Activated CD8-positive, alpha-beta T cell treated with anti-CD3 and anti-CD28 coated beads for 36 hours (primary cell): ENCODE data around the gene TMEM273. TPM values are rescaled to one million over a fixed set of nuclear protein-coding genes. Genes with fewer than 3 reads are reported as not detected.

Experiments
- ATAC-seq: fragments of 200-7000 bp; cut with Tn5 transposase; one replicate; pipeline ENCODE4 v1.10.0; 2021; ENCODE audit warnings: mild to moderate bottlenecking, moderate library complexity
- CTCF ChIA-PET: fragments of 350-600 bp; sonication (Branson Sonifier 250); formaldehyde crosslinking; loops from one replicate; lab custom pipeline; 2021; ENCODE audit warnings: antibody characterized with exemption; lab: Charles Lee
- POLR2A ChIA-PET: fragments of 350-600 bp; sonication (Branson Sonifier 250); formaldehyde crosslinking; loops from one replicate; lab custom pipeline; 2021; ENCODE audit warnings: antibody characterized with exemption; lab: Charles Lee
- DNase-seq: peaks from one replicate; pipeline ENCODE4 v3.0.0-alpha.2; 2020
- H3K27ac Mint-ChIP-seq: one replicate; pipeline ENCODE4 v1.8.0; 2021; ENCODE audit warnings: mild to moderate bottlenecking, mixed read lengths
- H3K27me3 Mint-ChIP-seq: one replicate; pipeline ENCODE4 v1.8.0; 2021; ENCODE audit warnings: mixed read lengths
- H3K36me3 Mint-ChIP-seq: one replicate; pipeline ENCODE4 v1.8.0; 2021; ENCODE audit warnings: low read depth, mixed read lengths
- H3K4me1 Mint-ChIP-seq: one replicate; pipeline ENCODE4 v1.8.0; 2021; ENCODE audit warnings: low read depth, mixed read lengths
- H3K4me3 Mint-ChIP-seq: one replicate; pipeline ENCODE4 v1.8.0; 2021; ENCODE audit warnings: mild to moderate bottlenecking, moderate library complexity, mixed read lengths
- H3K9me3 Mint-ChIP-seq: one replicate; pipeline ENCODE4 v1.8.0; 2021; ENCODE audit warnings: mixed read lengths
- CTCF ChIP-seq: fragments of 200-600 bp; IDR thresholded peaks from one replicate; pipeline ENCODE4 v1.8.0; 2022; ENCODE audit warnings: antibody characterized with exemption, mild to moderate bottlenecking
- intact Hi-C: fragments of 100-400 bp; cut with micrococcal nuclease; formaldehyde crosslinking; loops from one replicate; pipeline ENCODE4 v1.10.0; 2022
- total RNA-seq, 2 experiments: library from RNA; stranded (reverse); gene quantifications; one replicate each; pipeline ENCODE4 v1.2.3, GENCODE V29; 2021

The TMEM273 gene
- total RNA-seq, 2 experiments from 2014 or later: 16.6 to 19.0 TPM

GRCh38 chr10:49174926-49175500 is 13.2 kb downstream of the TMEM273 start:
- peaks cover 33% of the 10 kb centered on the region for H3K4me1 Mint-ChIP-seq
- ATAC-seq (no peak), DNase-seq (no peak)
- no peak overlapping the region for H3K27ac Mint-ChIP-seq
- intact Hi-C loops: no loop called here
- no peaks in the 10 kb centered on the region for H3K9me3 Mint-ChIP-seq
- peaks cover 2% of the 10 kb centered on the region for H3K27me3 Mint-ChIP-seq
- H3K36me3 Mint-ChIP-seq: peaks cover 2% of the 10 kb centered on the region
- no peak for TF ChIP-seq CTCF
- no peak overlapping the region for H3K4me3 Mint-ChIP-seq
- ChIA-PET CTCF (interaction anchor here (1.1 kb wide), 1 partner anchor 518 kb away, joined by 3 read pairs; no protein-coding TSS in a partner anchor), POLR2A (no interaction called here)

DNA sequence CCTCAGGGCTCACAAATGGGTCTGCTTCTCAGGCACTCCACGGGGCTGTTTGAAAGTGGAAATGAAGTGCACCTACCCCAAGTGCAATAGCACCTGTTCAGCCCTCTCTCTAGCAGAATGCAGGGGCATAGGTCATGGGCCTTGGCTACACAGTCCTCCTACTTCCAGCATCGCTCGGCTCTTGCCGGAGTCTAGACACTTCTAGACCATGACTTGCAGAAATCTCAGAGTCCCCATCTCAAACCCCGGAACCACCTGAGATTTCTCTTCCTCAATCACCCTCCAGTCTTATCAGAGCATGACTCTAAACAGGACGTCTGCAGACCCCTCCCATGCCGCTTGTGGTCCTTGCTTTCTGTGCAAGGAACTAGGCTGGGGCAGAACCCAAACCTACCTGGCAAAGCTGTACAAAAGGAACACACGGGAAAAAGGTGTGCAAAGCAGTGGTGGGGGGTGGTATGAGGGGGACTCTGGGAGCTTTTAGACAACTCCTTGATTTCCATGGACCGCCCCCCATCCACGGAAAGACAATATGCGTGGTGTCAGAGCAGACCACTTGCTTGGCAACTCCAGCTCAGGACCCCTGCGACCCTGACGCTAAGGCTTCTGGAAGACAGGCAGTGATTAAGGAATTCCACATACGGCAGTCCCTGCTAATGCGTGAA is 13.8 kb downstream of the TMEM273 start:
- CTCF ChIA-PET: no interaction called here

DNA sequence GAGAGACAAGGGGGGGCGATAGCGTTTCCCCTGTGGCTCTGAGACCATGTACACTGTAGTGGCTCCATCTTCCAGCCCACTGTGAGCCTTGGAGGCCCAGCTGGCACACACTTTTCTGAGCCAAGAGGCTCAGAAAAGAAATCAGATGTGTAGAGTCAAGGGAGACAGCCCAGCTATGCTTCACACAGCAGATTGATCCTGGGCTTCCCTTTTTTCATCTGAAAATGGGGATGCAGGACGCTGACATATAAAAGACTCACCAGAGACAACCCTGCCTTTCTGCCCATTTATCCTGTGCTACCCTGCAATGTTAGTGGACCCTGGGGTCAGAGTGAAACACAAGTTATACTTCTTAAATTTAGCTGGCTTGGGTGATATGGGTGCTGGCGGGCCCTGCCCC is 14.3 kb downstream of the TMEM273 start:
- Mint-ChIP-seq H3K27ac (no peak overlapping the region), H3K9me3 (no peaks in the 10 kb centered on the region), H3K36me3 (peaks cover 2% of the 10 kb centered on the region), H3K4me1 (peaks cover 27% of the 10 kb centered on the region), H3K27me3 (peaks cover under 1% of the 10 kb centered on the region), H3K4me3 (no peak overlapping the region)
- ChIA-PET POLR2A (interaction anchor here (1.4 kb wide), 1 partner anchor 10 kb away, joined by 5 read pairs; no protein-coding TSS in a partner anchor), CTCF (no interaction called here)
- intact Hi-C loops: no loop called here
- ATAC-seq (no peak), DNase-seq (no peak)
- no peak for TF ChIP-seq CTCF

More for the DNA sequence above, 13.8 kb downstream of the TMEM273 start:
- POLR2A ChIA-PET: interaction anchor here (1.4 kb wide), 1 partner anchor 10 kb away, joined by 5 read pairs; no protein-coding TSS in a partner anchor
- H3K9me3 Mint-ChIP-seq: no peaks in the 10 kb centered on the region
- no peak for TF ChIP-seq CTCF
- H3K4me3 Mint-ChIP-seq: no peak overlapping the region
- intact Hi-C loops: no loop called here
- H3K27me3 Mint-ChIP-seq: peaks cover 2% of the 10 kb centered on the region
- peaks cover 2% of the 10 kb centered on the region for H3K36me3 Mint-ChIP-seq
- no peak for DNase-seq
- peaks cover 30% of the 10 kb centered on the region for H3K4me1 Mint-ChIP-seq
- no peak for ATAC-seq
- no peak overlapping the region for H3K27ac Mint-ChIP-seq

- H3K36me3 Mint-ChIP-seq: peaks cover 2% of the 10 kb centered on the region
- H3K27ac Mint-ChIP-seq: no peak overlapping the region
- CTCF ChIA-PET: no interaction called here
Measured at GRCh38 chr10:49173201-49173772, 14.9 kb downstream of the TMEM273 start.

More at GRCh38 chr10:49173201-49173772, 14.9 kb downstream of the TMEM273 start:
- no peak for TF ChIP-seq CTCF
- DNase-seq (no peak), ATAC-seq (no peak)
- POLR2A ChIA-PET: interaction anchor here (1.4 kb wide), 1 partner anchor 9 kb away, joined by 5 read pairs; no protein-coding TSS in a partner anchor
- H3K4me3 Mint-ChIP-seq: no peak overlapping the region
- H3K9me3 Mint-ChIP-seq: no peaks in the 10 kb centered on the region
- H3K4me1 Mint-ChIP-seq: peaks cover 24% of the 10 kb centered on the region
- intact Hi-C loops: no loop called here
- H3K27me3 Mint-ChIP-seq: no peaks in the 10 kb centered on the region
